WTC11 (cell line): ENCODE data around the gene CEP350. TPM values are rescaled to one million over a fixed set of nuclear protein-coding genes. Genes with fewer than 3 reads are reported as not detected.

ENCODE experiments used
- ATAC-seq: fragments of 200-7000 bp; cut with Tn5 transposase; 2 replicates; pipeline ENCODE4 v1.10.0; 2021; ENCODE audit warnings: mild to moderate bottlenecking, moderate library complexity
- CTCF ChIA-PET: fragments of 300-600 bp; sonication (Branson Sonifier 250); formaldehyde crosslinking; loops from one replicate; lab custom pipeline; 2021; ENCODE audit warnings: antibody characterized with exemption; lab: Charles Lee
- POLR2A ChIA-PET: fragments of 350-600 bp; sonication (Branson Sonifier 250); formaldehyde crosslinking; loops from one replicate; lab custom pipeline; 2021; ENCODE audit warnings: antibody characterized with exemption; lab: Charles Lee
- DNase-seq: peaks from one replicate; pipeline ENCODE4 v3.0.0; 2021; ENCODE audit warnings: low spot score
- H3K27ac Mint-ChIP-seq: 2 replicates; pipeline ENCODE4 v1.8.0; 2021; ENCODE audit warnings: mixed read lengths
- H3K27me3 Mint-ChIP-seq: 2 replicates; pipeline ENCODE4 v1.8.0; 2021; ENCODE audit warnings: low read depth, mild to moderate bottlenecking, moderate library complexity, mixed read lengths
- H3K36me3 Mint-ChIP-seq: 2 replicates; pipeline ENCODE4 v1.8.0; 2021; ENCODE audit warnings: mixed read lengths
- H3K4me1 Mint-ChIP-seq: 2 replicates; pipeline ENCODE4 v1.8.0; 2022; ENCODE audit warnings: mixed read lengths
- H3K4me3 Mint-ChIP-seq: 2 replicates; pipeline ENCODE4 v1.8.0; 2021; ENCODE audit warnings: mild to moderate bottlenecking, moderate library complexity, mixed read lengths
- H3K9me3 Mint-ChIP-seq: 2 replicates; pipeline ENCODE4 v1.8.0; 2021; ENCODE audit warnings: mixed read lengths
- ATF2 ChIP-seq: sonication (generic); formaldehyde crosslinking; IDR thresholded peaks from 2 replicates; pipeline ENCODE4 v1.8.1; 2022; ENCODE audit warnings: low read depth, missing genetic modification reagents, borderline replicate concordance
- ETV6 ChIP-seq: sonication (generic); formaldehyde crosslinking; IDR thresholded peaks from 2 replicates; pipeline ENCODE4 v1.8.1; 2022; ENCODE audit warnings: mild to moderate bottlenecking, missing genetic modification reagents
- FOXK1 ChIP-seq: sonication (generic); formaldehyde crosslinking; IDR thresholded peaks from 2 replicates; pipeline ENCODE4 v1.8.0; 2022; ENCODE audit warnings: mild to moderate bottlenecking, moderate library complexity, missing genetic modification reagents
- HMGA2 ChIP-seq: fragments of 250-450 bp; sonication (Bioruptor Pico); IDR thresholded peaks from 2 replicates; pipeline ENCODE4 v1.4.0; 2021; ENCODE audit warnings: mild to moderate bottlenecking, moderate library complexity
- IRF1 ChIP-seq: sonication (generic); formaldehyde crosslinking; IDR thresholded peaks from 2 replicates; pipeline ENCODE4 v1.8.0; 2023; ENCODE audit warnings: missing genetic modification reagents
- JUN ChIP-seq: sonication (generic); formaldehyde crosslinking; IDR thresholded peaks from 2 replicates; pipeline ENCODE4 v1.8.0; 2023; ENCODE audit warnings: mild to moderate bottlenecking, missing genetic modification reagents
- NFE2L1 ChIP-seq: sonication (generic); formaldehyde crosslinking; IDR thresholded peaks from 2 replicates; pipeline ENCODE4 v1.8.1; 2023; ENCODE audit warnings: missing genetic modification reagents
- NR2C2 ChIP-seq: sonication (generic); formaldehyde crosslinking; IDR thresholded peaks from 2 replicates; pipeline ENCODE4 v1.8.0; 2022; ENCODE audit warnings: mild to moderate bottlenecking, missing genetic modification reagents
- PRDM15 ChIP-seq: sonication (generic); formaldehyde crosslinking; IDR thresholded peaks from 2 replicates; pipeline ENCODE4 v1.8.0; 2022; ENCODE audit warnings: missing genetic modification reagents
- SMAD4 ChIP-seq: sonication (generic); formaldehyde crosslinking; IDR thresholded peaks from 2 replicates; pipeline ENCODE4 v1.8.0; 2022; ENCODE audit warnings: mild to moderate bottlenecking, missing genetic modification reagents
- TEAD4 ChIP-seq: sonication (generic); formaldehyde crosslinking; IDR thresholded peaks from 2 replicates; pipeline ENCODE4 v1.8.0; 2022; ENCODE audit warnings: mild to moderate bottlenecking, missing genetic modification reagents
- ZMAT4 ChIP-seq: fragments of 250-450 bp; sonication (Bioruptor Pico); IDR thresholded peaks from 2 replicates; pipeline ENCODE4 v1.9.0; 2021; ENCODE audit warnings: mild to moderate bottlenecking
- ZNF219 ChIP-seq: sonication (generic); formaldehyde crosslinking; IDR thresholded peaks from 2 replicates; pipeline ENCODE4 v1.8.0; 2023; ENCODE audit warnings: missing genetic modification reagents, mild to moderate bottlenecking, borderline replicate concordance
- ZNF232 ChIP-seq: sonication (generic); formaldehyde crosslinking; IDR thresholded peaks from 2 replicates; pipeline ENCODE4 v1.8.0; 2022; ENCODE audit warnings: mild to moderate bottlenecking, missing genetic modification reagents
- total RNA-seq: library from RNA; stranded (reverse); gene quantifications from 3 replicates; pipeline ENCODE4 v1.2.3, GENCODE V29; 2021
- TF ChIP-seq, protein P1 (sequence below): fragments of 250-450 bp; sonication (Bioruptor Pico); IDR thresholded peaks from 2 replicates; pipeline ENCODE4 v2.1.2; 2022; ENCODE audit warnings: mild to moderate bottlenecking, moderate library complexity
- TF ChIP-seq, protein P2 (sequence below): sonication (generic); formaldehyde crosslinking; IDR thresholded peaks from 2 replicates; pipeline ENCODE4 v1.8.1; 2022; ENCODE audit warnings: mild to moderate bottlenecking, missing genetic modification reagents, moderate library complexity, borderline replicate concordance
- TF ChIP-seq, protein P3 (sequence below): fragments of 200-600 bp; IDR thresholded peaks from 2 replicates; pipeline ENCODE4 v1.8.0; 2022; ENCODE audit warnings: antibody characterized with exemption
- TF ChIP-seq, protein P4 (sequence below): sonication (generic); formaldehyde crosslinking; IDR thresholded peaks from 2 replicates; pipeline ENCODE4 v1.8.1; 2023; ENCODE audit warnings: mild to moderate bottlenecking, missing genetic modification reagents
- TF ChIP-seq, protein P5 (sequence below): sonication (generic); formaldehyde crosslinking; IDR thresholded peaks from 2 replicates; pipeline ENCODE4 v1.8.1; 2022; ENCODE audit warnings: mild to moderate bottlenecking, moderate library complexity, missing genetic modification reagents

The CEP350 gene
- total RNA-seq, 1 experiment from 2014 or later = 34.2 TPM

DNA sequence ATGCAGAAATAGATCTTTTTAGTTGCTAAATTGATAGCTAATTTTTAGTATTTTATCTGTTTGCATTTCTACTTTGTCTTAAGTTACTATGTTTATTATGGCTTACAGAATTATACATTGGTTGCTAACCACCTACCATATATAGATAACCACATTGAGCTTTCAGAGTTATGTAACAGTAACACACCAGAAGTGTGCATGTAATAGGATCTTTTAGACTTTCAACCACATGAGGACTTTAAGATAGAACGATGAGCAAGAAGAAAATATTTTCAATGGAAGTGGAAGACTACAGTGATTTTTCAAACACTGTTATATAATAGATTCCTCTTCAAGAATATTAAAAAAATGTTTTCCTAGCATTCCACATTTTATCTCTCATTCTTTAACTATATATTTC, 43.7 kb upstream of the CEP350 start:
- TF ChIP-seq, protein P1, sequence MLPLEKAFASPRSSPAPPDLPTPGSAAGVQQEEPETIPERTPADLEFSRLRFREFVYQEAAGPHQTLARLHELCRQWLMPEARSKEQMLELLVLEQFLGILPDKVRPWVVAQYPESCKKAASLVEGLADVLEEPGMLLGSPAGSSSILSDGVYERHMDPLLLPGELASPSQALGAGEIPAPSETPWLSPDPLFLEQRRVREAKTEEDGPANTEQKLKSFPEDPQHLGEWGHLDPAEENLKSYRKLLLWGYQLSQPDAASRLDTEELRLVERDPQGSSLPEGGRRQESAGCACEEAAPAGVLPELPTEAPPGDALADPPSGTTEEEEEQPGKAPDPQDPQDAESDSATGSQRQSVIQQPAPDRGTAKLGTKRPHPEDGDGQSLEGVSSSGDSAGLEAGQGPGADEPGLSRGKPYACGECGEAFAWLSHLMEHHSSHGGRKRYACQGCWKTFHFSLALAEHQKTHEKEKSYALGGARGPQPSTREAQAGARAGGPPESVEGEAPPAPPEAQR (CRISPR knock-in tag) = no peak
- TF ChIP-seq, protein P2, sequence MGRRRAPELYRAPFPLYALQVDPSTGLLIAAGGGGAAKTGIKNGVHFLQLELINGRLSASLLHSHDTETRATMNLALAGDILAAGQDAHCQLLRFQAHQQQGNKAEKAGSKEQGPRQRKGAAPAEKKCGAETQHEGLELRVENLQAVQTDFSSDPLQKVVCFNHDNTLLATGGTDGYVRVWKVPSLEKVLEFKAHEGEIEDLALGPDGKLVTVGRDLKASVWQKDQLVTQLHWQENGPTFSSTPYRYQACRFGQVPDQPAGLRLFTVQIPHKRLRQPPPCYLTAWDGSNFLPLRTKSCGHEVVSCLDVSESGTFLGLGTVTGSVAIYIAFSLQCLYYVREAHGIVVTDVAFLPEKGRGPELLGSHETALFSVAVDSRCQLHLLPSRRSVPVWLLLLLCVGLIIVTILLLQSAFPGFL (CRISPR knock-in tag) = no peak
- TF ChIP-seq SMAD4 (CRISPR knock-in tag) (no peak), ZNF232 (CRISPR knock-in tag) (no peak), ZMAT4 (no peak), NFE2L1 (CRISPR knock-in tag) (no peak), FOXK1 (CRISPR knock-in tag) (no peak), PRDM15 (CRISPR knock-in tag) (no peak), HMGA2 (CRISPR knock-in tag) (no peak), ETV6 (CRISPR knock-in tag) (no peak), ATF2 (no peak), TEAD4 (CRISPR knock-in tag) (no peak), NR2C2 (CRISPR knock-in tag) (no peak), ZNF219 (CRISPR knock-in tag) (no peak), JUN (CRISPR knock-in tag) (no peak), IRF1 (CRISPR knock-in tag) (no peak)
- TF ChIP-seq, protein P3, sequence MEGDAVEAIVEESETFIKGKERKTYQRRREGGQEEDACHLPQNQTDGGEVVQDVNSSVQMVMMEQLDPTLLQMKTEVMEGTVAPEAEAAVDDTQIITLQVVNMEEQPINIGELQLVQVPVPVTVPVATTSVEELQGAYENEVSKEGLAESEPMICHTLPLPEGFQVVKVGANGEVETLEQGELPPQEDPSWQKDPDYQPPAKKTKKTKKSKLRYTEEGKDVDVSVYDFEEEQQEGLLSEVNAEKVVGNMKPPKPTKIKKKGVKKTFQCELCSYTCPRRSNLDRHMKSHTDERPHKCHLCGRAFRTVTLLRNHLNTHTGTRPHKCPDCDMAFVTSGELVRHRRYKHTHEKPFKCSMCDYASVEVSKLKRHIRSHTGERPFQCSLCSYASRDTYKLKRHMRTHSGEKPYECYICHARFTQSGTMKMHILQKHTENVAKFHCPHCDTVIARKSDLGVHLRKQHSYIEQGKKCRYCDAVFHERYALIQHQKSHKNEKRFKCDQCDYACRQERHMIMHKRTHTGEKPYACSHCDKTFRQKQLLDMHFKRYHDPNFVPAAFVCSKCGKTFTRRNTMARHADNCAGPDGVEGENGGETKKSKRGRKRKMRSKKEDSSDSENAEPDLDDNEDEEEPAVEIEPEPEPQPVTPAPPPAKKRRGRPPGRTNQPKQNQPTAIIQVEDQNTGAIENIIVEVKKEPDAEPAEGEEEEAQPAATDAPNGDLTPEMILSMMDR = no peak
- TF ChIP-seq, protein P4, sequence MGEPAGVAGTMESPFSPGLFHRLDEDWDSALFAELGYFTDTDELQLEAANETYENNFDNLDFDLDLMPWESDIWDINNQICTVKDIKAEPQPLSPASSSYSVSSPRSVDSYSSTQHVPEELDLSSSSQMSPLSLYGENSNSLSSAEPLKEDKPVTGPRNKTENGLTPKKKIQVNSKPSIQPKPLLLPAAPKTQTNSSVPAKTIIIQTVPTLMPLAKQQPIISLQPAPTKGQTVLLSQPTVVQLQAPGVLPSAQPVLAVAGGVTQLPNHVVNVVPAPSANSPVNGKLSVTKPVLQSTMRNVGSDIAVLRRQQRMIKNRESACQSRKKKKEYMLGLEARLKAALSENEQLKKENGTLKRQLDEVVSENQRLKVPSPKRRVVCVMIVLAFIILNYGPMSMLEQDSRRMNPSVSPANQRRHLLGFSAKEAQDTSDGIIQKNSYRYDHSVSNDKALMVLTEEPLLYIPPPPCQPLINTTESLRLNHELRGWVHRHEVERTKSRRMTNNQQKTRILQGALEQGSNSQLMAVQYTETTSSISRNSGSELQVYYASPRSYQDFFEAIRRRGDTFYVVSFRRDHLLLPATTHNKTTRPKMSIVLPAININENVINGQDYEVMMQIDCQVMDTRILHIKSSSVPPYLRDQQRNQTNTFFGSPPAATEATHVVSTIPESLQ (CRISPR knock-in tag) = no peak
- TF ChIP-seq, protein P5, sequence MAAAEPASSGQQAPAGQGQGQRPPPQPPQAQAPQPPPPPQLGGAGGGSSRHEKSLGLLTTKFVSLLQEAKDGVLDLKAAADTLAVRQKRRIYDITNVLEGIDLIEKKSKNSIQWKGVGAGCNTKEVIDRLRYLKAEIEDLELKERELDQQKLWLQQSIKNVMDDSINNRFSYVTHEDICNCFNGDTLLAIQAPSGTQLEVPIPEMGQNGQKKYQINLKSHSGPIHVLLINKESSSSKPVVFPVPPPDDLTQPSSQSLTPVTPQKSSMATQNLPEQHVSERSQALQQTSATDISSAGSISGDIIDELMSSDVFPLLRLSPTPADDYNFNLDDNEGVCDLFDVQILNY (CRISPR knock-in tag) = no peak

More for the DNA sequence above, 43.7 kb upstream of the CEP350 start:
- H3K9me3 Mint-ChIP-seq = peaks cover 9% of the 10 kb centered on the region; the same call in 1 of the 2 replicates
- H3K36me3 Mint-ChIP-seq = peaks cover 24% of the 10 kb centered on the region
- ATAC-seq (no peak), DNase-seq (no peak)
- H3K27ac Mint-ChIP-seq = no peak overlapping the region
- ChIA-PET POLR2A (no interaction called here), CTCF (no interaction called here)
- H3K4me3 Mint-ChIP-seq = no peak overlapping the region
- no peaks in the 10 kb centered on the region for H3K4me1 Mint-ChIP-seq
- H3K27me3 Mint-ChIP-seq = no peaks in the 10 kb centered on the region
